GM19023 (cell line): Measurements from ENCODE around the gene MZF1.
"Not testable (repeated sequence)": the region's sequence is repeated elsewhere in the genome, so short reads cannot be mapped to it uniquely, and the experiment has no call there.

ENCODE experiments used
- ATAC-seq: cut with Tn5 transposase; IDR thresholded peaks from one replicate; pipeline ENCODE4 v1.9.1; 2021; ENCODE audit warnings: mild to moderate bottlenecking, moderate library complexity; ENCODE audit not compliant: unreplicated experiment

Gene MZF1

DNA sequence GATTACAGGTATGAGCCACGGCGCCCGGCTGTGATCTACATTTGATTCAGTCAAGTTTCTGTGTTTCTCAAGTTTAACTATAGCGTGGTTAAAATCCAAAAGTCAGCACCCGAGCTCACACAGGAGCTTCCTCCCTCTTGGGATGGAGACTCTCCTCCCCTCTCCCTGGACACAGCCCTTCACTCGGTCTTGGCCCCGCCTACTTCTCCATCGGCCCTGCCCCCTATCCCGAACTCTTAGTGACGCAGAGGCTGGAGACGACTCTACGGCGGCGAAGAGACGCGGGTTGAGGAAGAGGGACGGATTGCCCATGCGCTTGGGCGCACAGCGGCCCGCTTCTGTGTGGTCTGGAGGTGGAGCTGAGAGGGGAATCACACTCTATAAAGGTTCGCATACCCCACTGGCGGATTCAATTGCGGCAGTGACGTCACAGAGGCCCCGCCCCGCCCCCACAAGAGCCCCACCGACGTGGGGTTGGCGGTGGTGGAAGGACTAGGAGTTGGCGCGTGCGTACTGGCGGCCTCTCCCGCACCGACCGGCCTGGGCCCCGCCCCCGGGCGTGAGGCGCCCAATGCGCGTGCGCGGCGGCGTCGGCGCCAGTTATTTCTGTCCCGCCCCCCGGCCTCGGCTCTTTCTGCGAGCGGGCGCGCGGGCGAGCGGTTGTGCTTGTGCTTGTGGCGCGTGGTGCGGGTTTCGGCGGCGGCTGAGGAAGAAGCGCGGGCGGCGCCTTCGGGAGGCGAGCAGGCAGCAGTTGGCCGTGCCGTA, 29.1 kb downstream of the MZF1 start, which contains the start of gene TRIM28:
TSS of gene TRIM28 (plus strand) at position 239 of the 765 bp plus-strand sequence. CDS start 694 bp downstream, outside the sequence.
- ATAC-seq: peak; percentile 77

DNA sequence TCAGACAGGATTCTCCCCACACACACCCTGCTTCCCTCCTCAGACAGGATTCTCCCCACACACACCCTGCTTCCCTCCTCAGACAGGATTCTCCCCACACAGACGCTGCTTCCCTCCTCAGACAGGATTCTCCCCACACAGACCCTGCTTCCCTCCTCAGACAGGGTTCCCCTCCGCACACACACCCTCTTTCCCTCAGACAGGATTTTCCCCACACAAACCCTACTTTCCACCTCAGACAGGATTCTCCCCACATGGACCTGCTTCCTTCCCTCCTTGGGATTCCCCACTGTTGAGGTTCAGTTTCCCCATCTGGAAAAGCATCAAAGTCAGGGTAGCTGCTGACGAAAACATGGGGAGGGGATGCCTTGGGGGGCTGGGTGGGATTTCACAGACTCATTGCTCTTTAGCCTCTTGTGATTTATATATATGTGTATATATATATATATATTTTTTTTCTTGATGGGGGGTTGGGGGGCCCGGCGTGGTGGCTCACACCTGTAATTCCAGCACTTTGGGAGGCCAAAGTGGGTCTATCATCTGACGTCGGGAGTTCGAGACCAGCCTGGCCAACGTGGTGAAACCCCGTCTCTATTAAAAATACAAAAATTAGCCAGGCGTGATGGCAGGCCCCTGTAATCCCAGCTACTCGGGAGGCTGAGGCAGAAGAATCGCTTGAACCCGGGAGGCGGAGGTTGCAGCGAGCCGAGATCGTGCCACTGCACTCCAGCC, 30.3 kb downstream of the MZF1 start:
- ATAC-seq: not testable (repeated sequence)

DNA sequence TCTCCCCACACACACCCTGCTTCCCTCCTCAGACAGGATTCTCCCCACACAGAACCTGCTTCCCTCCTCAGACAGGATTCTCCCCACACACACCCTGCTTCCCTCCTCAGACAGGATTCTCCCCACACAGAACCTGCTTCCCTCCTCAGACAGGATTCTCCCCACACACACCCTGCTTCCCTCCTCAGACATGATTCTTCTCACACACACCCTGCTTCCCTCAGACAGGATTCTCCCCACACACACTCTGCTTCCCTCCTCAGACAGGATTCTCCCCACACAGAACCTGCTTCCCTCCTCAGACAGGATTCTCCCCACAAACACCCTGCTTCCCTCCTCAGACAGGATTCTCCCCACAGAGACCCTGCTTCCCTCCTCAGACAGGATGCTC, 34.0 kb downstream of the MZF1 start:
- not testable (repeated sequence) for ATAC-seq

DNA sequence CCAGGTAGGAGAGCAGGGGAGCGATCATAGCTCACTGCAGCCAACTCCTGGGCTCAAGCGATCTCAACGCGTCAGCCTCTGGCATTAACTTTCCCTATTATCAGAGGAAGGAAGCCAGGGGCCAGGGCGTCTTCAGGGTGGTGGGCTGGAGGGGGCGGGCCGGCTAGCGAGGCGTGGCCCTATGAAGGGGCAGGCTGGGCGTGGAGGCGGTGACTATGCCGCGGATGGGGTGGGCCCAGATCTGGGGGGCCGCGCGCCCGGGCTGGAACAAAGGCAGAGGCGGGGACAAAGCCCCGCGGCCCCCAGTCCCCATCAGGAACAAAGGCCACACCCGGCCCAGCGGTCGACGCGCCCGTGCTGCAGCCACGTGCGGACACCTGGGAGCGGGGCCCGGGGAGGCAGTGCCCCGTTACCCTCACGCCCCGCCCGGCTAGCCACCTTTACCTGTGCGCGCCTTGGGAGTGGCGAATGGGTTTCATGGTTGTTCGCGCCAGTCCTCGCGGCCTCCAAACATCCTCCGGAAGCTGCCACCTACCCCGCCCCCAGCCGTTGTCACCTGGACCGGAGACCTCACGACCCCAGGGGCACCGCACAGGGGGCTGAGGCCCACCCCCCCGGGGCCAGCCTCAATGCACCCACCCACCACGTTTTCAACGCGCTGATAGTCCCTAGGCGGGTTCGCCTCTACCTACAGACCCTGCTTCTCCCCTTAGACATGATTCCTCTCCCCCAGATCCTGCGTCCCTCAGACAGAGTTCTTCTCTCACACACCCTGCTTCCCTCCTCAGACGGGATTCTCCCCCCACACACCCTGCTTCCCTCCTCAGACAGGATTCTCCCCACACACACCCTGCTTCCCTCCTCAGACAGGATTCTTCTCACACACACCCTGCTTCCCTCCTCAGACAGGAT, 34.6 kb downstream of the MZF1 start:
- no peak for ATAC-seq

DNA sequence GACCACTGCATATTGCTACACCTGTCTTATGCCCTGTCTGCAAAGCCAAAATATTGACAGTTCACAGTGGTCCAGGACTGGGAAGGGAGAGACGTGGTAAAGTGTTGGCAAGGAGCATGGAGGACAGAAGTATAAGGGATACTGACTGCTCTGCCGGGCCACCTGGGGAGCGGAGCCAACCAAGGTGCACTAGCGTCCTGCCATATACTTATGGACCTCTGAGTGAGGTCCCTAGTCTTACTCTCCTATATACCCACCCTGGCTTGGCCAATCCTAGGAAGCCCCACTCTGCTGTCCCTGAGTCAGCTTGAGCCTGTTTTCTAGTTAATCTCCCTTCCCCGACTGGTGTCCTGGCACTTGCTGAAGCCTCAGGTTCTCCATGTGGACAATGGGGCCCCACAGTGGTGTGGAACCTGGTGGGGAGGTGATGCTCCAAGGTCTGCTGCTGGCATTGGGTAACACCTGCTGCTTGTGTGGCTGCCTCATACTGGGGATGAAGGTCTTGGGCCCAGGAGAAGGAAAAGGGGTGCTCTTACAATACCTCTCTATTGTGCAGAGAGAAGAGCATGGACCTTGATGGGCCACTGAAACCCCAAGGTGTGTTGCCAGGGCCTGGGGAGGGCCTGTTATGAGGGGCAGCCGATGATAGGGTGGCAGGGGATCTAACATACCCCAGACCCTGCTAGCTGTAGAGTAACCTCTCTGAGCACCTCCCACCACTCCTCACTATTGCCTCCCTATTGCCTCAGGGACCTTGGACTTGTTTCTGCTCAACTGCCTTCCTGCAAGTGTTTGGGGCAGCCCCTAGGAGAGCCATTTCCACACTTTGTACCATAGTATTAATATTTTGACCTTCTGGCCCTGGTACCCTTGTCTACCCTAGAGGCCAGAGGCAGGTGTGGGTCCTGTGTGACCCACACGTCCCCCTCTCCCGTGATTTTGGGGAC, 36.0 kb downstream of the MZF1 start:
- no peak for ATAC-seq

DNA sequence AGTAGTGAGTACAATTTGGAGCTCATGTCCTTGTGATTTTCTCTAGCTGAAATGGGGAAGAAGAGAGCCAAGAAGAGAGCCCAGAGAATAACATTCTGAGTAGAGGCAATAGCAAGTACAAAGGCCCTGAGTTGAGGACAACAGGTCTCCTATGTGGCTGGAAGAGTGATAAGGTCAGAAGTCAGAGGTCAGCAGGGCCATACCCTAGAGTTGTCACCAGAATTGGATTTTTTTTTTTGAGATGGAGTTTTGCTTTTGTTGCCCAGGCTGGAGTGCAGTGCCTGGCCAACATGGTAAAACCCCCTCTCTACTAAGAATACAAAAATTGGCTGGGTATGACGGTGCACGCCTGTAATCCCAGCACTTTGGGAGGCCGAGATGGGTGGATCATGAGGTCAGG, 37.3 kb downstream of the MZF1 start:
- no peak for ATAC-seq

DNA sequence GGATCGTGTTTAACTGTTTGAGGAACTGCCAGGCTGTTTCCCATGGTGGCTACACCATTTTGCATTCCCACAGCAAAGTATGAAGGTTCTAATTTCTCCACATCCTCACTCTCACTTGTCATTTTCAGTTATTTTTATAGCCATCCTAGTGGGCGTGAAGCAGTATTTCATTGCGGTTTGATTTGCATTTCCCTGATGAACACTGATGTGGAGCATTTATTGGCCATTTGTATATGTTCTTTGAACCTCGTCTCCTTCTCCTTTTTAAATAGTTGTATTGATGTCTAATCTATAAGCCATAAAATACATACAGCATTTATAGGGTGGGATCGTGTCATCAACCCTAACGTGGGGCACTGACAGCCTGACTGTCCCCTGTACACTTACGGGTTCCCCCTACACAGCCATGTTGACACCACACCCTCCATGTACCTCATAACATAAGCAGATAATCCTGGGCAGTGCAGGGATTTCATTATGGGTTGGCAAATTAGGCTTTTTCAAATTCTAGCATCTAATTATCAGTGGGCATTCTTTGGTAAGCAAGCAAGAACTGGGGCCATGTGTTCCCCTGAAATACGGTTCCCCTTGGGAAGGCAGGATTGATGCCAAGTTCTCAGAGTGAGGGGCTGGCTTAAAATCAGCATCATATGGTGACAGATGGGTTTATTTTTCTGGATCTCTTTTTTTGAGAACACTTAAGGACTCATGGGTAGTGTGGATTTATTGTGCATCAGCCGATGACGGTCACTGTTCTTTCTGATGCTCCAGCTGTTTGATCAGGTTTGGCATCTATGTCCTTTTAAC, 41.9 kb downstream of the MZF1 start:
- no peak for ATAC-seq

DNA sequence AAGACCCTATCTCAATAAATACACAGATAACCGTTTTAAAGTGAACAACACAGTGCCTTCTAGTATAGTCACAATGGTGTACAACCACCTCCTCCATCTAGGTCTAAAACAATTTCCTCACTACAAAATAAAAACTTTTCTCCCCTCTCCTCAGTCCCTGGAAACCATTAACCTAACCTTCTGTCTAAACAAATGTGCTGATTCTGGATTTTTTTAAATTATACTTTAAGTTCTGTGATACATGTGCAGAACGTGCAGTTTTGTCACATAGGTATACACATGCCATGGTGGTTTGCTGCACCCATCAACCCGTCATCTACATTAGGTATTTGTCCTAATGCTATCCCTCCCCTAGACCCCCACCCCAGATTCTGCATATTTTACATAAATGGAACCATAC, 43.7 kb downstream of the MZF1 start:
- no peak for ATAC-seq

DNA sequence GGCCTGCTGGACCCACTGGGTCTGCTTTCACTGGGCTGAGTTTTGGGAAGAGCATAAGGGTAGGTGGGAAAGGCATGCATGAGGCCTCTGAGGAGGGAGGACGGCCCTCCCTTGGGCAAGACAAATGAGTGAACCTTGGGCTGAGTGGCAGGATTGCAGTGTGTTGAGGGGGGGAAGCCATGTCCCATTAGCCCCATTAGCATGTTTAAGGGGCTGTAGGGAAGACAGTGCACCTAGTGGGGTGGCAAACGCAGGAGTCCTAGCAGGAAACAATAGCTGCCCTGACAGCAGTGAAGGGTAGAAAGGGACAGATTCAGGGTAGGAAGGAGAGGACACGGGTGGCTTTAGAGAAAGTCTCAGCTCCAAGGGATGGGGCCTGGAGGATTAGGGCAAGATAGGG, 50.4 kb downstream of the MZF1 start:
- ATAC-seq: no peak

DNA sequence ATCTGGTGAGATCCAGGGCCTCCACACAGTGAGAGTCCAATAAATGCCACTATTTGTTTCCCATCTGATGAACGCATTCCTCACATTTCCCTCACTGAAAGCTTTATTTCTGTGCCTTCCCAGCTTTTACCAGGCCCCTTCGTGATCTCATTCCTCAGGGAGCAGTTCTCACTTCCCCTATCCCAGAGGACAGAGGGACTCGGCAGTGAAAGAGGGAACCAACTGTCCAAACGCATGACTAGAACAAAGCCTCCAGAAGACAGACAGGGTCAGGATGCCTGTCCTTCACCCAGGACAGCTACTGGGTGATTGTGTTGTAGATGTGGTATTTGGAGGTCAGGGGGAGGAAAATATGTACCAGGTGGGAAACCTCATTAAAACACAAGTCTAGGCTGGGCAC, 51.5 kb downstream of the MZF1 start:
- ATAC-seq: no peak

DNA sequence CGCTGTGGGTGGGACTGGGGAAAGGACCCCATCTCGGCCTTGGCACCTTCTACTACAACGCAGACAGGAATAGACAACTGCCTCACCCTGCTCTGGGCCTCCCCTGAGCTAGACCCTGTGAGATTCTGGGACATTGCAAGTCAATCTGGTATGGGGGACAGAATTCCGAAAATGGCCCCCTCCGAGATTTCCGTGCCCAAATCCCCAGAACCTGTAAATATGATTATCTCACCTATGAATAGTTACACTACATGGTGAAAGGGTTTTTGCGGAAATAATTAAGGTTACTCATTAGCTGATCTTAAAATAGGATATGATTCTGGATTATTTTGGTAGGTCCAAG, 52.9 kb downstream of the MZF1 start:
- no peak for ATAC-seq

DNA sequence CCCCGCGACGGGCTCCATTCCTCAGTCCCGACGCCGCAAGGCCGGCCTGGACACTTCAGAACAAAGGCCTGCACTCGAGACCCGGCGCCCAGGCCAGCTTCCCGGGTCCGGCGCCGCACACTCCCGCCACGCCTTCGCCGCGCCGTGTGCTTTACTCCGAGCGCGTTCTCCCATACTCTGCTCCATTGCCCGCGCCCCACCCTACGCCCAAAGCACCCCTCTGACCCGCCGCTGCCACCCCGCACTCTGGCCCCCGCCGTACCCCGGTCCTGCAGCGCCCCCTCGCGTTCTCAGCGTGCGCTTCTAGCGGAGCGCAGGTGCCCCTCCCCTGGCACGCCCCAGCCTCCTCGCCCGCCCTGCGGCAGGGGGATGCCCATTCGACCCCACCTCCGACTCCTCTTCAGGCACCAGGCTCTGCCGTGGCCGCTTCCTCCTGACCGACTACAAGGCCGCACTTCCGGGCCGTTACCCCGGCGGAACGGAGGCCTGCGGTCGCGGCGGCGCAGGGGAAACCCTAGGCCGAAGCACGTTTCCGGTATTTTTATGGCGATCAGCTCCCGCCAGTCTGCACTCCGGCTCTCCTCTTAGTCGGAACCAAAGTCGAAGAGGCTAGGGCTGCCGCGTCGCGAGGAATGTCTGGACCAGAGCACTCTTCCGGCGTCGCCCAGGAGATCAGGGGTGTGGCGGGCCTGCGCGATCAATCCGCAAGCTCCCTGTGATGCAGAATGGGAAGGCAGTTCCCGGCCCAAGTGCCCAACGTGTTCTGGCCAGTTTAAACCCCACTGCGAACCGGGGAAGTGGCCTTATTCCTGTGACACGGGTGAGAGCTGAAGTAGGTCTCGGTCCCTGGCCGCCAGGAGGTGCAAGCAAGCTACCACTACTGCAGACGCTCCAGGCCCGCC, 53.5 kb downstream of the MZF1 start, which contains the start of gene ZBTB45:
TSS of gene ZBTB45 (minus strand) at position 456 of the 902 bp plus-strand sequence. CDS start 2,137 bp downstream, outside the sequence.
- peak; percentile 76 for ATAC-seq

DNA sequence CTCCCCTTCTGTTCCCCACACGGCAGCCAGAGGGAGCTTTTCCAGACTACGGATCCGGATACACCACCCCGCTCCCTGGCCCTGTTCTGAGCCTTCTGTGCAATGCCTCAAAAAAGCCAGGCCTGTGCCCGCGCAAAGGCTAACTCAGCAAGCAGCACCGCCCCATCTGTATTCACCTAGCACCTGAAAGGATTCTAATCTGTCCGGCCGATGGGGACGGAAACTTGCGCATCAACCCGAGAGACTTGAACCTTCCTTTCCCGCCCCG, 54.1 kb downstream of the MZF1 start:
- no peak for ATAC-seq

DNA sequence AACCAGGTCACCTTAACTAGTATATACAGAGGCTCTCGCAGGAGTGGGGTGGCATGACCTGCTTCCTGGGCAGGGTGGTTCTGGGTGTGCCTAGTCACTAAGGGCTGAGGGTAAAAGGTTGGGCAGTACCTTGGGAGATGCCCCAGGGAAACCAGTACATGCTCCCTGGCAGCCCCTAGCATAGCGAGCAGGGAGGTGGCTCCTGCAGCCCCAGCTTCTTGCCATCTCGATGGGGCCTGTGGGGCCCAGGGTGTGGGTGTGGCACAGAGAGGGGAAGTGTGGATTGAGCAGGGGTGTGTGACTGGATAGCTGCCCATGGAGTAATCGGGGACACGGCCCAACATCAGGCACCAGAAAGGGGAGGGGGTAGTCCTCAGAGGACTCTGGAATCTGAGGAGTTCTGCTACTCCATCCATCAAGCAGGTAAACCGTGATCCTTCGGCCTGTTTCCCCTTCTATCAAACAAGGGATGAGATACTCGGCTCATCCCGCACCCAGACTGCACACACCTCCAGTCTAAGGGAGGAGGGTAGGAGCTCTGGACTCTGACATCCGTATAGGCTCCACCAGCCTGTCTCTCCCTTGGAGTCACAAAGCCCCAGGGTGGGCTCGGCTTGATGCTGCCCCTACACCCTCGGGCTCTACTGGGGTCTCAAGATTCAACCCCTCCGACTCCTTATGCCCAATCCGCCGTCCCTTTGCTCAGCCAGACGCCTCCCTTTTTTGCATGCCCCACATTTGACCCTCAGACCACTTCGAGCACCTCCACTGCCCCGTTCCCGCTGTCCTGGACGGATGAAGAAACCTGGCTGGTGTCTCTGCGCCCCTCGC, 54.7 kb downstream of the MZF1 start:
- ATAC-seq: no peak

DNA sequence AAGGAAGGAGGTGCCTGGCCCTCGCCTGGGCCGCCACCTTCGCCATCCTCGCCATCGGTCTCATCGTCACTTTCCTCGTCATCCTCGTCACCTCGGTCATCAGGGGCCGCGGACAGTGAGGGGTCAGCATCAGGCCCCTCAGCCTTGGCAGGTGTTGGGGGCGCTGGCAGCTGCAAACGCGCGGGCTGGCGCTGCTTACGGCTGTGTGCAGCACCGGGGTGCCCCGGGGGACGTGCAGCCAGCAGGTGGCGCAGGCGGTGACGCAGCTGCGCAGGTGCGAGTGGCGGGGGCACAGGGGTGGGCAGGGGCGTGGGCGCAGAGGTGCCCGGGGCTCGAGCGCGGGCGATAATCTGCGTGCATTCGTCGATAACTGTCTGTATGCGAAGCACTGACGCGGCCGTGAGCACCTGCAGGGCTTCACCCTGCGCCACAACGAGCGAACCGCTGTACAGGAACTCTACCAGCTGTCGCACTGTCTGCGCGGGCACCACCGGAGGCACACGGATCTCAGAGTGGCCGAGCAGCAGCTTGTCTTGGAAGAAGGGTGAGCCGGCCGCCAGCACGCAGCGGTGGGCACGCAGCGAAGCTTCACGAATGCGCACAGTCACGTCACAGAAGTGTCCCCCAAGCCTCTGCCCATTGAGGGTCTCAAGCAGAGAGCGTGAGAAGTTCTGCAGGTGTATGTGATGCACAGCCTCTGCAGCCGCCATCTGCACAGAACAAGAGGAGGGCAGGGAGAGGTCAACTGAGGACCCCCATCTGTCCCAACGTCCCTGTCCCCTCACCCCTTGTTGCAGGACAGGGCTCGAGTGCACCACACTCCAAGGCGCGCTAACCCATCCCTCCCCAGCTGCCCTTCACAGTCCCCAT, 55.9 kb downstream of the MZF1 start:
- no peak for ATAC-seq

DNA sequence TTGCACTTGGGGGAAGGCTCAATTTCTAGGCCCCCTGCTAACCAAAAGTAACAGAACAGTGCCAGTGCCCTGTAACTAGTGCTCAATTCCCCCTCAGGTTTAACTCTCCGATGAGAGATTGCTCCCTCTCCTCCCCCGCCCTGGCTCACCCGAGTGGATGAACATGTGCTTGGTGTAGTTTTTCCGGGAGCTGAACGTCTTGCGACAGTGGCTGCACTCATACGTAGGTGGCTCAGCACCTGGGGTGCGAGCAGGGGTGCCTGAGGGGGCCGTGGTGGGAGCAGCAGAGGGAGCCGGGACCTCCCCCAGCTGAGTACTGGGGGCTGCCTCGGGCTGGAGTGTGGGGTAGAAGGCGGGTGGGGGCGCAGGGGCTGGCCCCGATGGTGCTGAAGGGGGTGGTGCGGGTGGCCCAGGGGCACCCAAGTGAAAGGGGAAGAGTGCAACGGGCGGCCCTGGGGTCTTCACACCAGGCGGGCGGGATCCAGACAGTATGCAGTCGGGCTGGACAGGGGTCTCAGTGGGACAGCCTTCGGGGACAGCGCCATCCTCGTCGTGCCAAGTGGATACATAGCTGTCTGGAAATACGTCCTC, 56.8 kb downstream of the MZF1 start:
- ATAC-seq: no peak
